ENCODE results near the gene FAM98C. TPM values are rescaled to one million over a fixed set of nuclear protein-coding genes. Genes with fewer than 3 reads are reported as not detected.

The FAM98C gene
- total RNA-seq, 2 experiments from 2014 or later, result 21.9 to 31.1 TPM

GRCh38 chr19:38375098-38375493, 27.8 kb upstream of the FAM98C start:
- Histone ChIP-seq H3K9me3 (ENCODE audit: low read length) (no peaks in the 10 kb centered on the region), H3K4me3 (ENCODE audit: low read depth, low read length, poor library complexity, severe bottlenecking) (peak overlapping the region; percentile 84), H3K4me1 (ENCODE audit: insufficient read depth, low read length, poor library complexity, severe bottlenecking) (peaks cover 21% of the 10 kb centered on the region), H2AFZ (ENCODE audit: low read length) (peak overlapping the region; percentile 51; the same call in 1 of the 2 replicates), H3K79me2 (ENCODE audit: insufficient read depth, low read depth, low read length) (peaks cover 32% of the 10 kb centered on the region), H3K4me2 (ENCODE audit: low read length) (peak overlapping the region; percentile 91), H3K36me3 (ENCODE audit: insufficient read depth, low read length) (peaks cover 38% of the 10 kb centered on the region), H3K9me2 (ENCODE audit: insufficient read depth, low read length) (no peaks in the 10 kb centered on the region), H3K27ac (ENCODE audit: low read depth, low read length, poor library complexity, severe bottlenecking) (peak overlapping the region; percentile 53), H4K20me1 (ENCODE audit: insufficient read depth, low read length) (peaks cover 4% of the 10 kb centered on the region; the same call in 1 of the 2 replicates)
- BruUV-seq (replicated peaks), result no TSS peak
- TF ChIP-seq, protein P1, sequence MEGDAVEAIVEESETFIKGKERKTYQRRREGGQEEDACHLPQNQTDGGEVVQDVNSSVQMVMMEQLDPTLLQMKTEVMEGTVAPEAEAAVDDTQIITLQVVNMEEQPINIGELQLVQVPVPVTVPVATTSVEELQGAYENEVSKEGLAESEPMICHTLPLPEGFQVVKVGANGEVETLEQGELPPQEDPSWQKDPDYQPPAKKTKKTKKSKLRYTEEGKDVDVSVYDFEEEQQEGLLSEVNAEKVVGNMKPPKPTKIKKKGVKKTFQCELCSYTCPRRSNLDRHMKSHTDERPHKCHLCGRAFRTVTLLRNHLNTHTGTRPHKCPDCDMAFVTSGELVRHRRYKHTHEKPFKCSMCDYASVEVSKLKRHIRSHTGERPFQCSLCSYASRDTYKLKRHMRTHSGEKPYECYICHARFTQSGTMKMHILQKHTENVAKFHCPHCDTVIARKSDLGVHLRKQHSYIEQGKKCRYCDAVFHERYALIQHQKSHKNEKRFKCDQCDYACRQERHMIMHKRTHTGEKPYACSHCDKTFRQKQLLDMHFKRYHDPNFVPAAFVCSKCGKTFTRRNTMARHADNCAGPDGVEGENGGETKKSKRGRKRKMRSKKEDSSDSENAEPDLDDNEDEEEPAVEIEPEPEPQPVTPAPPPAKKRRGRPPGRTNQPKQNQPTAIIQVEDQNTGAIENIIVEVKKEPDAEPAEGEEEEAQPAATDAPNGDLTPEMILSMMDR (conservative IDR thresholded peaks at IDR 0.05; ENCODE audit: low read length), result no peak
- no peak for TF ChIP-seq EZH2phosphoT487 (IDR thresholded peaks at IDR 0.05; ENCODE audit: borderline replicate concordance, low read depth, low read length)
- intact Hi-C loops (cut with micrococcal nuclease; ENCODE audit: unreplicated experiment), result loop anchor here (2.0 kb wide), 2 partner anchors 14 to 28 kb away; partner anchors contain the start of genes FAM98C, GGN and SPRED3
- POLR2A ChIA-PET, result interaction anchor here (0.9 to 1.8 kb wide), 3 partner anchors 12 to 476 kb away, joined by 3 to 9 read pairs (median 5); partner anchors contain the start of gene GGN
- CTCF ChIA-PET (ENCODE audit: unreplicated experiment), result no interaction called here
- no peak for DNase-seq (ENCODE audit: low spot score)

DNA sequence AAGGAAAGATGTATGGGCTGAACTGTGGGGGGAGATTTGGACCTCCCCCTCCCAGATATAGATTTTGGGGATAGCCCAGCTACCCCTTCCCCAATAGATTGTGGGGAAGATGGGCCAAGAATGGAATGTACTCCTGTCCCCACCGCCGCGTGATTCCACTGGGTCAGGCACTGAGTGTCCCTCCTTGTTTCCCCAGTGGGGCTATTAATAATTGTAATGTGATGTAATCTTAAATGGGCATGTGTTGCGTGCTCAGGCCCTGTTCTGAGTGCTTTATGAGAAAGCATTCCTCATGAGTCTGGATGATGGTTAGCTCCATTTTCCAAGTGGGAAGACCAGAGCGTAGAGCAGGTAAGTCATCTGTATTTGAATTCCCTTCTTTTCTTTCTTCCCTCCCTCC, 27.1 kb upstream of the FAM98C start:
- DNase-seq (ENCODE audit: low spot score), result no peak
- Histone ChIP-seq H3K4me1 (ENCODE audit: insufficient read depth, low read length, poor library complexity, severe bottlenecking) (peaks cover 21% of the 10 kb centered on the region), H4K20me1 (ENCODE audit: insufficient read depth, low read length) (peaks cover 4% of the 10 kb centered on the region; the same call in 1 of the 2 replicates), H3K4me3 (ENCODE audit: low read depth, low read length, poor library complexity, severe bottlenecking) (peak overlapping the region; percentile 84), H3K9me2 (ENCODE audit: insufficient read depth, low read length) (no peaks in the 10 kb centered on the region), H3K4me2 (ENCODE audit: low read length) (peak overlapping the region; percentile 91), H2AFZ (ENCODE audit: low read length) (no peak overlapping the region), H3K36me3 (ENCODE audit: insufficient read depth, low read length) (peaks cover 43% of the 10 kb centered on the region), H3K9me3 (ENCODE audit: low read length) (no peaks in the 10 kb centered on the region), H3K79me2 (ENCODE audit: insufficient read depth, low read depth, low read length) (peaks cover 32% of the 10 kb centered on the region), H3K27ac (ENCODE audit: low read depth, low read length, poor library complexity, severe bottlenecking) (no peak overlapping the region)
- POLR2A ChIA-PET, result interaction anchor here (0.6 to 0.9 kb wide), 2 partner anchors 12 to 473 kb away, joined by 3 to 5 read pairs; partner anchors contain the start of gene GGN
- TF ChIP-seq EZH2phosphoT487 (IDR thresholded peaks at IDR 0.05; ENCODE audit: borderline replicate concordance, low read depth, low read length), result no peak
- TF ChIP-seq, protein P1 (conservative IDR thresholded peaks at IDR 0.05; ENCODE audit: low read length), result no peak
- intact Hi-C loops (cut with micrococcal nuclease; ENCODE audit: unreplicated experiment), result loop anchor here (2.0 kb wide), 2 partner anchors 13 to 27 kb away; partner anchors contain the start of genes FAM98C, GGN and SPRED3
- CTCF ChIA-PET (ENCODE audit: unreplicated experiment), result interaction anchor here (0.9 kb wide), 1 partner anchor 21 kb away, joined by 3 read pairs; no protein-coding TSS in a partner anchor
- BruUV-seq (replicated peaks), result TSS peak; percentile 62

- ChIA-PET CTCF (ENCODE audit: unreplicated experiment) (no interaction called here), POLR2A (no interaction called here)
- no peak for DNase-seq (ENCODE audit: low spot score)
- Histone ChIP-seq H3K27ac (ENCODE audit: low read depth, low read length, poor library complexity, severe bottlenecking) (no peak overlapping the region), H3K9me2 (ENCODE audit: insufficient read depth, low read length) (no peaks in the 10 kb centered on the region), H3K36me3 (ENCODE audit: insufficient read depth, low read length) (peaks cover 52% of the 10 kb centered on the region), H3K4me1 (ENCODE audit: insufficient read depth, low read length, poor library complexity, severe bottlenecking) (peaks cover 21% of the 10 kb centered on the region), H3K4me2 (ENCODE audit: low read length) (peak overlapping the region; percentile 91), H3K9me3 (ENCODE audit: low read length) (no peaks in the 10 kb centered on the region), H3K4me3 (ENCODE audit: low read depth, low read length, poor library complexity, severe bottlenecking) (no peak overlapping the region), H3K79me2 (ENCODE audit: insufficient read depth, low read depth, low read length) (peaks cover 32% of the 10 kb centered on the region), H2AFZ (ENCODE audit: low read length) (no peak overlapping the region), H4K20me1 (ENCODE audit: insufficient read depth, low read length) (peaks cover 4% of the 10 kb centered on the region; the same call in 1 of the 2 replicates)
- no TSS peak for BruUV-seq (replicated peaks)
- intact Hi-C loops (cut with micrococcal nuclease; ENCODE audit: unreplicated experiment), result no loop called here
- no peak for TF ChIP-seq EZH2phosphoT487 (IDR thresholded peaks at IDR 0.05; ENCODE audit: borderline replicate concordance, low read depth, low read length)
- TF ChIP-seq, protein P1 (conservative IDR thresholded peaks at IDR 0.05; ENCODE audit: low read length), result no peak
These were observed 26.3 kb upstream of the FAM98C start for GRCh38 chr19:38376576-38376975.

Measured in OCI-LY7 (cell line).